Measurements from ENCODE around the gene ACVRL1.

DNA sequence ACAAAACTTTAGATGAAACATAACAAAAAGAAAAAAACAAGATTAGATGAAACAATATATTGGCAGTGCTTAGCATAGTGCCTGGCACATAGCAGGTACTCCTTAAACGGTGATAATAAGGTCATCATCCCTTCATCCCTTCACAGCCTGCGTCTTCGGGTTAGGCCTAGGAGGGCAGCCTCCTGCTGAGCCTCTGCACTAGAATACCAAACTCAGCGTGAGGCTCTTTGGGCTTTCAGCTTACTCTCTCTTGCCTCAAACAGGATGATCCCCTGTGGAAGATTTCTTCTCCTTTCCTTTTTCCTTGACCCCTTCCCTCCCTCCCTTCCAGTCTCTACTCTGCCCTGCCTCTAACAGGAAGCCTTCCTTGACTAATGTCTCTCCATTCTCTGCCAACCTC is 44.4 kb upstream of the ACVRL1 start:
- no peak for TF ChIP-seq CTCF (IDR thresholded peaks at IDR 0.05 in 2 of 3, conservative IDR thresholded peaks at IDR 0.05 in 1 of 3; ENCODE audit: control insufficient read depth in 2 of 3, extremely low read depth in 1 of 3, insufficient read depth in 1 of 3, low read depth in 3 of 3, low read length in 3 of 3)
- TF ChIP-seq MTA2 (IDR thresholded peaks at IDR 0.05; ENCODE audit: low read depth) = no peak
- TF ChIP-seq NFIC (IDR thresholded peaks at IDR 0.05; ENCODE audit: low read depth, low read length) = no peak
- no peak for TF ChIP-seq CEBPB (IDR thresholded peaks at IDR 0.05; ENCODE audit: borderline replicate concordance in 1 of 2, low read depth in 2 of 2, low read length in 2 of 2)

All from GM12878 (cell line).